GM18508 (cell line): ENCODE results near the gene YAF2.
"Not testable (repeated sequence)": the region's sequence is repeated elsewhere in the genome, so short reads cannot be mapped to it uniquely, and the experiment has no call there.

Experiments used
- ATAC-seq: cut with Tn5 transposase; IDR thresholded peaks from one replicate; pipeline ENCODE4 v1.9.1; 2021; ENCODE audit warnings: moderate number of reproducible peaks; ENCODE audit not compliant: insufficient read depth, unreplicated experiment

YAF2 gene

DNA sequence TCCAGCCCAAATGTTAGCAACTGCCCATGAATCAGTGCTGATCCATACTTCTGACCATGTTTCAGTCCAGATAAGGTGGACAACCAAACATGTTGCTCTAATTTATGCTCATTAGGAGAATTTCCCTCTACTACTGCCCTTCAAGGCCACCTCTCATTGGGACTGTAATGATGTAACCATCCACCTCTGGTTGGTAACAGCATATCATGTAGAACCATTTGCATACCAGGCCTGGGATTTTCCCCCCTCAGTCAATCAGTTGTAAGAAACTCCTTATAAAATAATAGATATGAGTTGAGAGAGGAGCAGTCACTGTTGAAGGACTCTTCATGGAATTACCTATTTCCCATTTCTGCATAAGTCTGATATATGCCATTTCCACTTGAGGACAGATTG is 17.8 kb upstream of the YAF2 start:
- ATAC-seq: no peak

DNA sequence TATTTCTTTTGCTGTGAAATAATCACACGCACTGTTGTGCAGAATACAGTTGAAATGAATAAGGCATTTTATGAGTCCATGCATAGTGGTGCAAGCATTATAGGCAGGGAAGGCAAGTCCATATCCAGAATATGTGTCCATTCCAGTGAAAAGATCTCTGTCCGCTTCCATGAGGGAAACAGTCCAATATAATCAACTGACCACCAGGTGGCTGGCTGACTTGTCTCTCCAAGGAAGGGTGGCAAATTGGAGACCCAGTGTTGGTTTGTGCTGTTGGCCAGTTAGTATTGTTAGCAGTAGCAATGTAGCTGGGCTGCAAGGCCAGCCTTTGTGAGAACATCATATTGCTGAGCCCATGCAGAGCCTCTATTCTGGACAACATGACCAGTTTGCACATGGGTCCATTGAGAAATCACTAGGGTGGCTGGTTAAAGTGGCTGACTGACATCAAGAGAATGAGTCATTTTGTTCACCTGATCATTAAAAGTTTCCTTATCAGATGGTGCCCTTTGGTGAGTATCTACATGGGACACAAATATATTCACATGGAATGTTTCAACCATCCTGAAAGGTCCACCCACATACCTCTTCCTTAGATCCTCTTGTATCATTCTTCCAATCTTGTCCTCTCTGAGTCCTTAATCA is 17.3 kb upstream of the YAF2 start:
- ATAC-seq: no peak

DNA sequence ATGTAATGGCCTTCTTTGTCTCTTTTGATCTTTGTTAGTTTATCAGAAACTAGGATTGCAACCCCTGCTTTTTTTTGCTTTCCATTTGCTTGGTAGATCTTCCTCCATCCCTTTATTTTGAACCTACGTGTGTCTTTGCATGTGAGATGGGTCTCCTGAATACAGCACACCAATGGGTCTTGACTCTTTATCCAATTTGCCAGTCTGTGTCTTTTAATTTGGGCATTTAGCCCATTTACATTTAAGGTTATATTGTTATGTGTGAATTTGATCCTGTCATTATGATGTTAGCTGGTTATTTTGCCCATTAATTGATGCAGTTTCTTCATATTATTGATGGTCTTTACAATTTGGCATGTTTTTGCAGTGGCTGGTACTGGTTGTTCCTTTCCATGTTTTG is 14.6 kb upstream of the YAF2 start:
- ATAC-seq: not testable (repeated sequence)

DNA sequence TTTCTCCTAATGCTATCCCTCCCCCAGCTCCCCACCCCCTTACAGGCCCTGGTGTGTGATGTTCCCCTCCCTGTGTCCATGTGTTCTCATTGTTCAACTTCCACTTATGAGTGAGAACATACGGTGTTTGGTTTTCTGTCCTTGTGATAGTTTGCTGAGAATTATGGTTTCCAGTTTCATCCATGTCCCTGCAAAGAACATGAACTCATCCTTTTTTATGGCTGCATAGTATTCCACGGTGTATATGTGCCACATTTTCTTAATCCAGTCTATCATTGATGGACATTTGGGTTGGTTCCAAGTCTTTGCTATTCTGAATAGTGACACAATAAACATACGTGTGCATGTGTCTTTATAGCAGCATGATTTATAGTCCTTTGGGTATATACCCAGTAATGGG is 11.0 kb upstream of the YAF2 start:
- ATAC-seq: not testable (repeated sequence)

DNA sequence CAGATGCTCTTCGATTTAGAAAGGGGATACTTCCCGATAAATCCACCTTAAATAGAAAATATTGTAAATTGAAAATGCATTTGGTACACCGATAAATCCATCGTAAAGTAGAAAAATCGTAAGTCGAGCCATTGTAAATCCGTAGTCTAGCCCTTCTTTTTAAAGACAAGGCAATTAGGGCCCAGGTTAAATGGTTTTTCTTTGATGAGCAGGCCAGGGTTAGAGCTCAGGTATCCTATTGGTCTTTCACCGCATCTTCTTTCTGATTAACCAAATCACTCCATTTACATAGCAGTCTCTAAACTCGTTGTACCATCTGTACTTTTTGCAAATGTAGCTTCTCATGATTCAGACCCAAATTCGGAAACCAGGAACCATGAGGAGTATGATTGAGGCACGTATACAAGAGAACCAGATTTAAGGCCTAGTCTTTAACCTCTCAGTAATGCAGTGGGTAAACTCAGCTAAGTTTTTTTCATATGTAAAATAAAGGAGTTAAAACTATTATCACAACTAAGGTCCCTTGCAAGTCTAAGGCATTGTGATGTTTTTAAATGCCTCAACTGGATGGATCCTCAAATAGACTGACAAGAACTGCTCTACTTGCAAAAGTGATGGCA is 2.2 kb upstream of the YAF2 start:
- no peak for ATAC-seq

DNA sequence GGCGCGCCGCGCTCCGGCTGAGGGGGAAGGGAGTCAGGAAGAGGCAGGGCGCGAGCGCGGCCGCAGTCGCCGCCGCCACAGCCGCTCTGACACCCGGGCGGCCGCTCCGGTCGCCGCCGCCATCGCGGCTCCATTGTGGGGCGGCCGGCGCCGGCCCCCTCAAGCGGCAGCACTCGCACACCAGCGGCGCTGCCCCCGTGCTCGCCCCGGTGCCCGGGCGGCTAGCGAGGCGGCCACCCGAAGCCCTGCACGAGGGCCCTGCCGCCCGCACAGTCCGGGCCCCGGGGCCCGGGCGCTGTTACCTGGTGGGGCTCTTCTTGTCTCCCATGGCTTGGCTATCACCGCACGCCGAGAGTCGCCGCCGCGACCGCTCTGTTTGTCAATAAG is 202 bp downstream of the YAF2 start:
- peak; percentile 8 for ATAC-seq

DNA sequence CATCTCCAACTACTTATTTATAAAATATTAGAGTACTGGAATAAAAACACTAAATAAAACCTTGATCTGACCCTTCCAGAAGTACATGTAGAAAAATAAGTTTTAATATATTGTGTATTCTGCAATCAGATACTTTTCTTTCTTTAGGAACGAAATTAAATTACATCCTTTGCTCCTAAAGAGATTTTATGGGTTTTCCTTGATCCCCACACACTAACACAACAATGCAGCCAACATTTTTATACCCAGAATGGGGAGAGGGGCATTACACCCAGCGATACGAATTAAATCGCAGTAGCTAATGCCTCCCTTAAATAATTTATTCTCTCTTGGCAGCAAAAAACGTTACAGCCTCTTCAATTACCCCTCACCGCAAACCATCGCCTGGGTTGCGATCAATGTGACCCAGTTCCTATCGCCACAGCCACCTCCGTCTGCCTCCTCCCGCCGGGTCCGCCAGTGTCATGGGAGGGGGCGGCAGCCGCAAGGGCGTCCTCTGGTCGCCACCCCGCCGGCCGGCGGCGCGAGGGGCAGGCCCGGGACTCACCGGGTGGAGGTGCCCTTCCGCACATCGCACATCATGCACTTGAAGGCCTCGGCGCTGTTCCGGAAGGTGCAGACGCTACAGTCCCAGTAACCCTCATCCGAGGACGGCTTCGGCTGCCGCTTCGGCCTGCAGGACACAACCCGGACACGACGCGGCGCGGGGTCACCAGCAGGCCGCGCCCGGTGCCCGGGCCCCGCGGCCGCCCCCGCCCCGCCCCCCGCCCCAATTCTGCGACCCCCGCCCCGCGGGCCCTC is 796 bp downstream of the YAF2 start:
- ATAC-seq: peak; percentile 67

DNA sequence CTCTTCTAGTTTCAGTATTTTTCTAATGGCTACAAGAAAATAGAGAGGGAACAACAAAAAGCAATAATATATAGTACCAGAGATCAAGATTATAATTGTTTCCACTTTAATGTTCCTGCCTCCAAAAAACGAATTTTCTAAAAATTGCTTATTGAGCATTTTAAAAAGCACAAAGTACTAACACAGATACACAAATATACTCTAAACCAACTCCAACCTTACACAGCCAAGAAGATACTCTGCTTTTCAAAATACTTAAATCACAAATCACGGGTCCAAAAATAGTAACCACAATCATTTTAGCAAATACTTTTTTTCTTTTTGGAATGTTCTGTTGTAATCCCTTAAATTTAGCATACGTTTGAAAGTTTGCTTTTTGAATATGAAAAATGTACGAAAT is 2.0 kb downstream of the YAF2 start:
- ATAC-seq: no peak

DNA sequence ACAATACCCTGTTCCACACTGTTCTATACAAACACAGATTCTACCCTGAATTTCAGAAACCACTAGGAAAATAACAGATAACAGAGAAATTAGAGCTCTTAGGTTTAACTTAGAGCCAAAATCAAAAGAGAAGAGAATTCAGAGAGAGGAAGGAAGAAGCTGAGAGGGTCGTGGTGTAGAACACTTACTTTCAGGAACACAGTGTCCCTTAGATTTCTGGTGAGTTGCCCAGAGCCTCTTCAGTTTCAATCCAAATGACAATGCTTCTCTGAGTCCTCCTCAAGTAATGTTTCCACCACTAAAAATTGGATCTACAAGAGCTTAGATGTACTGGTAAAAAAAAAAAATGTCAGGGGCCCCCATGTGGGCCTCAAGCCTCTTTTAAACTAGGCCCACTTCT is 2.6 kb downstream of the YAF2 start:
- ATAC-seq: no peak

DNA sequence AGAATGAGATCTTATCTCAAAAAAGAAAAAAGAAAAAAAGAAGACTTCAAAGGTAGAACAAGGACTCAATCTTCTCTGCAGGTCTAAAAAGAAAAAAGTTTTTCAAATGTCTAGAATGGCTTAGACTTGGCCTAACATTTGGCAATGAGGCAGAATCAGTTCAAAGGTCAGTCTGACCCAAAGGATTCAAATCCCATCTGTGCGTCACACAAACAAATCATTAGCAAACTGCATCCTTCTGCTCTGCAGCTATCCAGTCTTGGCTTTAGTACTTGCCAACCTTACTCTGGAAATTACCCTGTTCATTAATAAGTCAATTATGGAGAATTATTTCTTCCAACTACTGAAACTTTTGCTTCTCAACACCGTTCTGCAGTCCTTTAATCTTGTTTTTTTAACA is 3.1 kb downstream of the YAF2 start:
- no peak for ATAC-seq

DNA sequence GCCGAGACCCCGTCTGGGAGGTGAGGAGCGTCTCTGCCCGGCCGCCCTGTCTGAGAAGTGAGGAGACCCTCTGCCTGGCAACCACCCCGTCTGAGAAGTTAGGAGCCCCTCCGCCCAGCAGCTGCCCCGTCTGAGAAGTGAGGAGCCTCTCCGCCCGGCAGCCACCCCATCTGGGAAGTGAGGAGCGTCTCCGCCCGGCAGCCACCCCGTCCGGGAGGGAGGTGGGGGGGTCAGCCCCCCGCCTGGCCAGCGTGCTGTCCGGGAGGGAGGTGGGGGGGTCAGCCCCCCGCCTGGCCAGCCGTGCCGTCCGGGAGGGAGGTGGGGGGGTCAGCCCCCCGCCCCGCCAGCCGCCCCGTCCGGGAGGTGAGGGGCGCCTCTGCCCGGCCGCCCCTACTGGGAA is 10.5 kb downstream of the YAF2 start:
- not testable (repeated sequence) for ATAC-seq

DNA sequence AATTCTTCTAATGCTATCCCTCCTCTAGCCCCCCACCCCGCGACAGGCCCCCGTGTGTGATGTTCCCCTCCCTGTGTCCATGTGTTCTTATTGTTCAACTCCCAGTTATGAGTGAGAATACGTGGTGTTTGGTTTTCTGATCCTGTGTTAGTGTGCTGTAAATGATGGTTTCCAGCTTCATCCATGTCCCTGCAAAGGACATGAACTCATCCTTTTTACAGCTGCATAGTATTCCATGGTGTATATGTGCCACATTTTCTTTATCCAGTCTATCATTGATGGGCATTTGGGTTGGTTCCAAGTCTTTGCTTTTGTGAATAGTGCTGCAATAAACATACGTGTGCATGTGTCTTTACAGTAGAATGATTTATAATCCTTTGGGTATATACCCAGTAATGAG is 13.5 kb downstream of the YAF2 start:
- ATAC-seq: not testable (repeated sequence)

DNA sequence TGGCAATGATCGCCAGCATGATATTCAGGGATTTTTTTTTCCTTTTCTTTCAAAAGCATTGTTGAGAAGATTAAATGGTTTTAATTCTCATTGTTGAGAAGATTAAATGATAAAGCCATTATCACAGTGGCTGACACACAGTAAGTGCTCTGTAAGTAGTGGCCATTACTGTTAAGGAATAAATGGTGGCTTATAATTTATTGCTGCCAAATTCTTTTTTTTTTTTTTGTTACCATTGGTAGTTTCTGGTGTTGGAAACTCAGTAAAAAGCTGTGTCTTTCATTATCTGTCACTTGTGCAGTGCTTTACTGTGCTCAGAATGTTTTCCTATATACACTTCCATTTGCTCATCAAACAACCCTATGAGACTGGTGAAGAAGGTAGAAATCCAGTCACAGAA is 15.3 kb downstream of the YAF2 start:
- ATAC-seq: no peak

DNA sequence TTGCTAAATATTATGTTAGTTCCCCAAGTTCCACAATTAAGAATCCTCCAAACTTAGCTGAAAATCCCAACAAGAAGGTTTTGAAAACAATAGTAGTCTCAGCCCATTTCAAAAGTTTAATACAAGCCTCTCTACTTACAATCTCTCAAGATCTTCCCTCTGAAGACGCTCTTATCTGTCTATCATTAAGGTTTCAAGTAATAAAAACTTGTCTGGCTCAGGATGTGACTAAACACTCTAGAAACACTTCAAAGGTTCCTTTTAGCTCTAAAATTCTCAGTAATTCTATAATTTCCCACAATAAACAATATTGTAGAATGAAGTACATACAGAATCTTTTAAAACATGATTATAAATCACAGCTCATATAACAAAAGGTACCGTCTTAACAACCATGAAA is 16.3 kb downstream of the YAF2 start:
- no peak for ATAC-seq

DNA sequence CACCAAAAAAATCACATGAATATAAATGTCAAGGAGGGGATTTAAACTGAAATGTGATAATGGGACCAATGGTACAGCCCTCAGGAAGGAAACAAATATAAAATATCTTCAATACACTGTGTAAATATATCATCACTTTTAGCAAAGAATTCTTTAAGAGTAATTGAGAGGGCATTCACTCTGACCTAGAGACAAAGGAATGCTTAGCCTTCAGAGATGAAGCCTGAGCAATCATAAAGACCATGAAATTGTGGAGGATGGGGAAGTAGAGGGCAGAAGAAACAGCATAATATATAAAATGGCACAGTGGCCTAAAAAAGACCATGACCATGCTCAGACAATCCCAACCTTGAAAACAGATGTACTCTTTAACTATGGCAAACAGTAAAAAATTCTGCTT is 20.4 kb downstream of the YAF2 start:
- ATAC-seq: no peak

DNA sequence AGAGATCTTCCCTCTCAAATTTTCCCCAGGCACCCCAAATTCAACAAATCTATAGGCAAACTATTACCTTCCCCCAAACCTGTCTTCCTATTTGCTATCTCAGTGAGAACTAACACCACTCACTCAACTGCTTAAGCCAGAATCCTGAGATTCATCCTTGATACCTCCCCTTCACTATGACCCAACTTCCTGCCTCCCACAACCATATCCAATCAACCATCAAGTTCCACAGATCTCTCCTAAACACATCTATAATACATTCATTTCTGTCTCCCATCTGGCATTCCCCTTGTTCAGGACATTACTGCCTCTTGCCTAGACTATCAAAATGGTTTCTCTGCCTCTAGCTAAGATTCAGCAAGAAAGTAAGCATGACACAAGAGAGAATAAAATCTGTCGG is 21.3 kb downstream of the YAF2 start:
- ATAC-seq: no peak

DNA sequence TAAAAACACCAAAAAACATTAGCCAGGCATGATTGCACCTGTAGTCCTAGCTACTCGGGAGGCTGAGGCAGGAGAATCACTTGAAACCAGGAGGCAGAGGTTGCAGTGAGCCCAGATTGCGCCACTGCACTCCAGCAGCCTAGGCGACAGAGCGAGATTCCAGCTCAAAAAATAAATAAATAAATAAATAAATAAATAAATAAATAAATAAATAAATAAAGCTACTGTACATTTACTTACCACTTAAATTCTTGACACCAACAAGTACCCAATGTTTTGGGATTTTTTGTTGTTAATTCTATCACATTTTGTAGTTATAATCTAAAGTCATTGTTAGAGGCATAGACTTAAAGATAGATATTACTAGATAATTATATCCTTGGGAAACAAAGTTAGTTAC is 22.3 kb downstream of the YAF2 start:
- ATAC-seq: not testable (repeated sequence)

DNA sequence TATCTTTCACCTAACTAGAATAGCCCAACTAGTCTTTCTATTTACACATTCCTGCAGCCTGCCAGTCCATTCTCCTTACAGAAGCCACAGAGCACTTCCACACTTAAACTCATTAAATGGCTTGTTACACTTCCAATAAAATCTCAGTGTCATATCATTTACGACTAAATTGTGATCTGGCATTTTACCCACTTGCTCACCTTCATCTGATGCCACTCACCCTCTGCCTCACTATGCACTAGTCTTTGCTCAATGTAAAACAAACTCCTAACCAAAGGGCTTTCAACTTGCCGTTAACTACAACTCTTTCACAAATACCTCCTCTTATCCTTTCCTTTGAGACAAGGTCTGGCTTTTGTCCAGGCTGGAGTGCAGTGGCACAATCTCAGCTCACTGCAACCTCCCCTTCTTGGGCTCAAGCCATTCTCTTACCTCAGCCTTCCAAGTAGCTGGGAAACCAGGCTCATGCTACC is 24.1 kb downstream of the YAF2 start:
- ATAC-seq: no peak

DNA sequence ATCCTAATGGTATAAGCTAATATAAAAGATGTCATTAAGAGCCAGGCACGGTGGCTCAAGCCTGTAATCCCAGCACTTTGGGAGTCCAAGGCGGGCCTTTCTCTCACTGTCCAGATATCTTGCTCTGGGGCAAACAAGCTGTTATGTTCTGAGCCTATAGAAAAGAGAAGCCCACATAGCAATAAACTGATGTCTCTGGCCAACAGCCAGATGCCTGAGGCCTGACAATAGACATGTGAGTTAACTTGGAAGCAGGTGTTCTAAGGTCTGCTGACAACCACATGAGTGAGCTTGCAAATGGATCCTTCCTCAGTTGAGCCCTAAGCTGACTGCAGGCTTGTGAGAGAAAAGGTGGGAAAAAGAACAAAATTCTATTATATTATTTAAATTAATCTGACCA is 25.0 kb downstream of the YAF2 start:
- no peak for ATAC-seq

DNA sequence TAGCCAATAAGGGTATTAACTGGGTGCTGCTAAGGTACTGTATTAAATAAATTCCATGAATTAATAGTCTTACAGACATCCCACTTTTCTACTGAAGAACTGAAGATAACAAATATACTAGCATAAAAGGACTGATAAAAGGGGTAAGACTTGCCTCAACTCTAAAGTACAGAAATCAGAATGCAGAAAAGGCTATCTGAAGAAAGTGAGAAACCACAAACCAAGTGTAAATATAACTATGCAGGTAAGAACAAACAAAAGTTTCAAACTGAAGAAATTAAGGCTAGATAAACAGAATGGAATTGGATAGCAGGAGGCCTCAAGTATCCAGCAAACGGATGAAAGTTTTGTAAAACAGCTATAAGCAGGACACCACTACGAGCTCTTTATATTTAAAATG is 29.5 kb downstream of the YAF2 start:
- ATAC-seq: no peak

DNA sequence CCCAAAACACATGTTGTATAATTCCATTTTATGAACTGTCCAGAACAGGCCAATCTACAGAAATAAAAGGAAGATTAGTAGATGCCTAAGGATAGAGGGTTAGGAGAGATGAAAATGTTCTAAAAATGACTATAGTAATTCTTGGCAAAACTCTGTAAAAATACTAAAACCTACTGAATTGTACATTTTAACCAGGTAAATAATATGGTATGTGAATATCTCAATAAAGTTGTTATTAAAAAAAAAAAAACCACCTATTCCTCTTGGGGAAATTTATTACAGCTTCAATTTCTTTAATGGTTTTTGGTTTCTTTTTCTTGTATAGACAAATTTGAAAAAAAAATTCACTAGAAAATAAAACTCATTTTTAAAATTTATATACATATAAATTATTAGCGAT is 33.2 kb downstream of the YAF2 start:
- no peak for ATAC-seq

DNA sequence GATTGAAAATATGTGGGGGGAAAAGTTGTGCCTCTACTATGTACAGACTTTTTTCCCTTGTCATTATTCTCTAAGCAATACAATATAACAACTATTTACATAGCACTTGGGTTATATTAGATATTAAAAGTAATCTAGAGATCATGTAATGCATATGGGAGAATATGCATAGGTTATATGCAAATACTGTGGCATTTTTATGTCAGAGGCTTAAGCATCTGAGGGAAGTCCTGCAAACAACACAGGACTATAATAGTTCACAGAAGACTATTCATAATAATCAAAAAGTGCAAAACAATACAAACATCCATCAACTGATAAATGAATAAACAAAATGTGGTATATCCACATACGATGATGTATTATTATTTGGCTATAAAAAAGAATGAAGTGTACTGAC is 33.7 kb downstream of the YAF2 start:
- no peak for ATAC-seq
